Kidney capillary endothelial cell (primary cell): ENCODE data around the gene DLG1.
"Not testable (repeated sequence)": the region's sequence is repeated elsewhere in the genome, so short reads cannot be mapped to it uniquely, and the experiment has no call there.

ENCODE experiments used
- DNase-seq: peaks from one replicate; pipeline ENCODE4 v3.0.0-alpha.2; 2018; ENCODE audit warnings: low spot score

The DLG1 gene

GRCh38 chr3:197244751-197245150 is 53.7 kb downstream of the DLG1 start:
- no peak for DNase-seq

GRCh38 chr3:197242784-197243432 is 55.5 kb downstream of the DLG1 start:
- no peak for DNase-seq

DNA sequence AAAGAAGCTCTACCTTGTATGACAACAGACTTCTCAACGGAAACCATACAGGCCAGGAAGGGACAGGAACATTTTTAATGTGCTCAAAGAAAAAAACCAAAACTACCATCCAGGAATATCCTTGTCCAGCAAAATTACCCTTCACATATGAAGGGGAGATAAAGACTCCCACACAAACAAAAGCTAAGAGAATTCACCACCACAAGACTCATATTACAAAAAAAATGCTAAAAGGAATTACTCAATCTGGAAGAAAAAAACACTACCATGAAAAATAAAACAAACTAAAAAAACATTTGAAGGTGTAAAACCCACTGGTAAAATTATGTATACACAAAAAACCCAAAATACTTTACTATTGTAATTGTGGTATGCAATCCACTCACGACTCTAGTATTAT is 57.2 kb downstream of the DLG1 start:
- no peak for DNase-seq

- DNase-seq: no peak
These were observed 58.6 kb downstream of the DLG1 start for GRCh38 chr3:197239857-197240256.

- DNase-seq: no peak
These were observed 59.6 kb downstream of the DLG1 start for GRCh38 chr3:197238842-197239241.

GRCh38 chr3:197237897-197238296 is 60.5 kb downstream of the DLG1 start:
- no peak for DNase-seq

DNA sequence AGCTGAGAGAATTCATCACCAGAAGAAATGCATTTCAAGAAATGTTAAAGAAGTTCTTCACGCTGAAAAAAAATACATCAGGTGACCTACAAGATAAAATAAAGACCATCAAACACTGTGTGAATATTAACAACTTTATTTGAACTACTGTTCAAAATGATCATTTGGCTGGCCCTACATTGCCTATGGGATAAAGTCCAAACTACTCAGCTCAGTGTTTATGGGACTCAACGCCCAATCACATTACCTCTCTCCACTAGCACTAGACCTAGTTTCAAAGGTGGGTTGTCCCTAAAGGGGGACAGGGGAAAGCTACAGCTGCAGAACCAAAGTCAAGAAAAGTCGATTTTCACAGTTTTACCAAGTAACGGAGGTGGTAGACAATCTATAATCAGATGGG is 62.0 kb downstream of the DLG1 start:
- DNase-seq: no peak

- DNase-seq: no peak
These were observed 63.2 kb downstream of the DLG1 start for GRCh38 chr3:197234947-197235914.

GRCh38 chr3:197231321-197231720 is 67.1 kb downstream of the DLG1 start:
- DNase-seq: no peak

GRCh38 chr3:197229836-197230235 is 68.6 kb downstream of the DLG1 start:
- no peak for DNase-seq

- DNase-seq: no peak
These were observed 69.2 kb downstream of the DLG1 start for GRCh38 chr3:197229178-197229577.

DNA sequence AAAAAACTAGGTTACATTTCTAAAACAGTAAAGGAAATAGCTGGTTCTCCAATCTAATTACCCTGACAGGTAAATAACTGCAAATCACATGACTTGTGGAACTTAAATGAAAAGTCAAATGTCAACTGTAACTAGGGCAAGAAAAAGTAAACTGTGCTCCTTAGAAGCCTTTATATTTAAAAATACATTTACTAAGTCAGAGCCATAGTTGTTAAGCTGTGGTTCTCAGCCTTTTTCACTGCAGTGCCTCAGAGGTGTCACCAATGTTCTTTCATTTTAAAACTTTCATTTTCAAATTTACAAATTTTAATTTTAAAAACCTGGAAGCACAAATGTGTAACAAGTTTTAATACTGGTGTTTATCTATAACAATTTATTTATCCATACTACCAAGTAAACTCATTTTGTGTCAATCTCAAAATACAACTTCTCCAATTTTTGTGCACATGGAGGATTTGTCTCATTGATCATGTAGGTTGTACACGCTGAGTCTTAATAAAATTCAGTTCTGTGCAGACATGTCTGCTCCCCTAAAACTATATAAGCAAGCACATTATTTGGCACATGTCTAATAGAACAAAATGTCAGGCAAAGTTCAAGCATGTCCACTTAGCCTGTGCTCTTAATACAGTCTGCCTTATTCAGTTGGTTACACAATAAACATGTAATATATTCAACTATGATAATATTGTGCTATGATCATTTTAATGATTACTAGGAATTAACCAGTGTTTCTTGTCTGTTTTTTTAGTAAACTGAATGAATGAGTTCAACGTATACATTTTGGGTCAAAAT is 70.4 kb downstream of the DLG1 start:
- no peak for DNase-seq

GRCh38 chr3:197226179-197226578 is 72.2 kb downstream of the DLG1 start:
- DNase-seq: no peak

- no peak for DNase-seq
These were observed 72.8 kb downstream of the DLG1 start for GRCh38 chr3:197225579-197225978.

DNA sequence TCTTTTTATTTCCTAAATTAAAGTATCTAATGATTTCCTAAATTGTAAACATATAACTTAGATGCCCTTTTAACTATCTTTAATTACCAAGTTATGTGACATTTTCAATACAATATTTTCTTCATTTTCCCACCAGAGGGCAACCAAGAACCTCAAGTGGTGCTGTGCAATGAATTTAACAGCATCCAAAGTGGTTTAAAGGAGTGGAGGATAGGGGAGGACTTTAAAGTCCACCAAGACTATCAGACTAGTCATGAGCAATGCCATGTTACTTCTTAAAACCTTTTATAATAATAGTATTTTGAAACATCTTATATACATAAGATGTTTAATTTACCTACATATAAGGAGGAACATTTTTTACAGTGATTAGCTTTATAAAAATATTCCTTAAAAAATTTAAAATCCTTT is 74.4 kb downstream of the DLG1 start:
- DNase-seq: peak; percentile 56

- DNase-seq: no peak
These were observed 75.5 kb downstream of the DLG1 start for GRCh38 chr3:197222937-197223370.

GRCh38 chr3:197219619-197220018 is 78.8 kb downstream of the DLG1 start:
- DNase-seq: no peak

DNA sequence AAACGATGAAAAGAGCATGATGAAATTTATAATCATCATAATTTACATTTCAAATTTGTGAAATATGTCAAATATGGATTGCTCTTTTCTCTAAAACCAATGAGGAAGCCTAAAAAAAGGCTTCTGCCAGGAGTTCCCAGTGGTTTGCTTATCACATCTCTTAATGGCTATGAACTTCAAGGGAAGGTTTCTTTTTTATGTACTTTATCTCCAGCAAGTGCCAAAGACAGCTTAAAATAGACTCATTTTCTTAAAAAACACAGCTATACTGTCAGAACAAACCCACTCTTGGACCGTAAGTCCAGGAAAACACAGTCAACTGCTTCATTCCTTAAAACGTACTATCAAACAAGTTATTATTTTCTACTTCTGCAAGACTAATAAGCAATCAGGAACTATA is 80.2 kb downstream of the DLG1 start:
- DNase-seq: no peak

- no peak for DNase-seq
These were observed 81.5 kb downstream of the DLG1 start for GRCh38 chr3:197216914-197217313.

DNA sequence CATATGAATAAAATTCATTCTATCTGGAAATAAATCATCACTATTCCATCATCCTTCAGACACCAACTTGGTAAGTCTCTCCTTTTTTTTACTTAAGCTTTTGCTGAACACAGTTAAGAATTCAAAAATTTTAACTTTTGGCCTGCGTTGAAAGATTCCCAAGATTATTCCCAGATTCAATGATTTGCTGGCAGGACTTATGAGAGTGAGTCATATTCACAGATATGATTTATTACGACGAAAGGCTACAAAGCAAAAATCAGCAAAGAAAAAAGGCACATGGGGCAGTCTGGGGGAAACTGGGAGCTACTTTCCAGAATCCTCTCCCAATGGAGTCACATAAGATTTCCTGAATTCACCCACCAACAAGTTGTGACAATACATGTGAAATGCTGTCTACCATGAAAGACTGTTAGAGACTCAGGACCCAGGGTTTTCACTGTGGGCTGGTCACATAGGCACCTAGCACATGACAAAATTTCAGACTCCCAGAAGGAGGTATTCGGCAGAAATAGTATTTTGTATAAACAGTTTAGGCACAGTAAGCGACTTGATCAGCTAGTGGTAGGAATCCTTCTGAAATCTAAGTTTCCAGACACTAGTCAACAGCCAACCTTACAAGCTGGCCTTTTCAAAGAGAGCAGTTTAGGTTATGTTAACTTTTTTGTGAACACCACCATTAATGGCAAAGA is 82.1 kb downstream of the DLG1 start:
- DNase-seq: no peak

- DNase-seq: no peak
These were observed 86.1 kb downstream of the DLG1 start for GRCh38 chr3:197212290-197212689.

DNA sequence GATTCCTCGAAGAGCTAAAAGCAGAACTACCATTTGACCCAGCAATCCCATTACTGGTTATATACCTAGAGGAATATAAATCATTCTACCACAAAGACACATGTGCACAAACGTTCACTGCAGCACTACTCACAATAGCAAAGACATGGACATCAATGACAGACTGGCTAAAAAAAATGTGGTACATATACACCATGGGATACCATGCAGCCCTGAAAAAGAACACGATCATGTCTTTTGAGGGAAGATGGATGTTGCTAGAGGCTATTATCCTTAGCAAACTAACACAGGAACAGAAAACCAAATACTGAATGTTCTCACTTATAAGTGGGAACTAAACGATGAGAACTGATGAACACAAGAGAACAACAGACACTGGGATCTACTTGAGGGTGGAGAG is 86.7 kb downstream of the DLG1 start:
- DNase-seq: not testable (repeated sequence)
